ENCODE results near the gene ELFN2.

The ELFN2 gene

GRCh38 chr22:37454857-37455686 is 27.8 kb upstream of the ELFN2 start:
- no peak for DNase-seq

GRCh38 chr22:37453696-37454095 is 26.4 kb upstream of the ELFN2 start:
- DNase-seq: no peak

DNA sequence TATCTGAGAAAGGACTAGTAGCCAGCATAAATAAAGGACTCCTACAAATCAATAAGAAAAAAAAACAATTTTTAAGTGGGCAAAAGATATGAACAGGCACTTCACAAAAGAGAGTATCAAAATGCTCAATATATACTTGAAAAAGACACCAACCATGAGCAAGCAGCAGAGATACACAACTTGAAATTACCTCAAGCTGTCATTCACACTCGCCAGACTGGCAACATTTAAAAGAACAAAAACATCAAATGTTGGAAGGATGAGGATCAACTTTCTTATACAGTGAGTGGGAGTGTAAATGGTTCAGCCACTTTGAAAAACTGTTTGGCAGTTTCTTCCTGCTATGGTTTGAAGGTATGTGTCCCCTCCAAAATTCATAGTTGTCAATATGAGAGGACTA is 23.9 kb upstream of the ELFN2 start:
- DNase-seq: no peak

- DNase-seq: no peak
Observed at GRCh38 chr22:37449331-37450001, 22.2 kb upstream of the ELFN2 start.

DNA sequence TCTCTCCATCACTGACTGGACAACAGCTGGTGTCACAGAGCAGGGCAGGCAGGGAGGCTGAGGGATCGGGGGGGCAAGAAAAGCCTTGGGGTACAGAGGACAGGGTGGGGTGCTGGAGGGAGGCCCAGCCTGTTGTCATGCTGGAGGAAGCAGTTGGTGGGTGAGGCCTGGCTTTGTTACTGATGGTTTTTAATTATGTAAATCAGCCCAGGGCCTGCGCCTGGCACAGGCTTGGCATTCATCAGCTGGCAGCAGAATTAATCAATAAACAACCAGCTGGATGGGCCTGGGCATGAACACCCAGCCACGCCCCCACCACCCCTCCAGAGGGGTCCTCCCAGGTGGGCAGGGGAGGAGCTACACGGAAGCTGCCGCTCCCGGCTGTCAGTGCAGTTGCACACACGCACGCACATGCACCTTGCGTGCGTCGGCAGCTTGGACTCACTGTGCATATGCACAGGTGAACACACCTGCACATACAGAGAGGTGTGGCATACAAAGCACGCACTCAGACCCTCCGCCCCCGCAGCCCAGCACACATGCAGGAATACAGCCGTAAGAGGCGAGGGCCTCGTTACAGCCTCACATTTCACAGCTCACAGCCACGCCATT is 21.3 kb upstream of the ELFN2 start:
- DNase-seq: no peak

GRCh38 chr22:37445501-37445900 is 18.2 kb upstream of the ELFN2 start:
- DNase-seq: no peak

DNA sequence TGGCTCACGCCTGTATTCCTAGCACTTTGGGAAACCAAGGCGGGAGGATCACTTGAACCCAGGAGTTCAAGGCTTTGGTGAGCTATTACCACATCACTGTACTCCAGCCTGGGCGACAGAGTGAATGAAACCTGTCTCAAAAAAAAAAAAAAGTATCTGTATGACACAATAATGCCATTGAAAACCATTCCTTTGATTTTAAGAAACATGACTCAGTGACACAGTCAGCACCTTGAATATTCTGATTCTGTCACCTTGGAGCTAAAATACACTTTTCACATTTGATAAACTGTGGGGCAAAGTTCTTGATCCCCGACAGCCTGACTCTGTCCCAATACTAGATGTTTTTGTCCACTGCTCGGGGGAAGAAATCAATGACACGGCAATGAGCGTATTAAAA is 16.7 kb upstream of the ELFN2 start:
- DNase-seq: no peak

GRCh38 chr22:37443086-37443485 is 15.8 kb upstream of the ELFN2 start:
- DNase-seq: no peak

GRCh38 chr22:37442537-37442936 is 15.3 kb upstream of the ELFN2 start:
- no peak for DNase-seq

- DNase-seq: no peak
Observed at GRCh38 chr22:37442135-37442534, 14.9 kb upstream of the ELFN2 start.

GRCh38 chr22:37440875-37441274 is 13.6 kb upstream of the ELFN2 start:
- no peak for DNase-seq

GRCh38 chr22:37439347-37439746 is 12.1 kb upstream of the ELFN2 start:
- no peak for DNase-seq

DNA sequence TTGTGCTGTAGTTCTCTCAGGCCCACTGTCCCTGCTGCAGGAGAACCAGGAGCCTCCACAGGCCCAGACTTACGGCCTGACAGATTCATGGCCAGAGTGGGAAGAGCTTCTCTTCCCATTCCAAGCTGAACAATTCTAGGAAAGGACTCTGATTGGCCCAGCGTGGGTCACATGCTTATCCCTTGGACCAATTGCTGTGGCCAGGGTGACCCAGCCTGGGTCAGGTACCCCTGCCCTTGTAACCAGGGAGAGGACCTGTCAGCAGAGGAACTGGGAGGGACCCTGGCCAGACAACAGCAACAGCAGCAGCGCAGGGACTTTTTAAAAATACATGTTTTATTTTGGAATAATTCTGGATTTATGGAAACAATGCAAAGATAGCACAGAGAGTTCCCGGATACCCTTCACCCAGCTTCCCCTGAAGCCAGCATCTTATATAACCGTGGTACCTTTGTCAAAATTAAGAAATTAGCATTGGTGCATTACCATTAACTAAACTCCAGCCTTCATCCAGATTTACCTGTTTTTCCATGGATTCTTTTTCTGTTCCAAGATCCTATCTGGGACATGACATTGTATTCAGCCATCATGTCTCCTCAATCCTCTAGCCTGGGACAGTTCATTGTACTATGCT is 8.8 kb upstream of the ELFN2 start:
- no peak for DNase-seq

GRCh38 chr22:37433786-37434185 is 6.5 kb upstream of the ELFN2 start:
- DNase-seq: no peak

DNA sequence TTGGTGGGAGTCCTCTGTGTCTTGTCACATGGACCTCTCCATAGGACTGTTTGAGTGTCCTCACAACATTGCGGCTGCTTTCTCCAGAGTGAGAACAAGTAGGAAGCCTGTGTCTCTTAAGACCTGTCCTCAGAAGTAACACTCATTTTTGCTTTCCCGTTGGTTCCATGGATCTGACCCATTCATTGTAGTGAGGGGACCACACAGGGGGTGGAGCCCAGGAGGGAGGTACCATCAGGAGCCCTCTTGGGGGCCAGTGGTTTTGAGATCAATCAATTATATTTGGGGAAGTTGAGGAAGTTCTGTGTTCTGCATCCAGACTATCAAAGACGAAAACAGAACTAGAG is 5.4 kb upstream of the ELFN2 start:
- DNase-seq: no peak

DNA sequence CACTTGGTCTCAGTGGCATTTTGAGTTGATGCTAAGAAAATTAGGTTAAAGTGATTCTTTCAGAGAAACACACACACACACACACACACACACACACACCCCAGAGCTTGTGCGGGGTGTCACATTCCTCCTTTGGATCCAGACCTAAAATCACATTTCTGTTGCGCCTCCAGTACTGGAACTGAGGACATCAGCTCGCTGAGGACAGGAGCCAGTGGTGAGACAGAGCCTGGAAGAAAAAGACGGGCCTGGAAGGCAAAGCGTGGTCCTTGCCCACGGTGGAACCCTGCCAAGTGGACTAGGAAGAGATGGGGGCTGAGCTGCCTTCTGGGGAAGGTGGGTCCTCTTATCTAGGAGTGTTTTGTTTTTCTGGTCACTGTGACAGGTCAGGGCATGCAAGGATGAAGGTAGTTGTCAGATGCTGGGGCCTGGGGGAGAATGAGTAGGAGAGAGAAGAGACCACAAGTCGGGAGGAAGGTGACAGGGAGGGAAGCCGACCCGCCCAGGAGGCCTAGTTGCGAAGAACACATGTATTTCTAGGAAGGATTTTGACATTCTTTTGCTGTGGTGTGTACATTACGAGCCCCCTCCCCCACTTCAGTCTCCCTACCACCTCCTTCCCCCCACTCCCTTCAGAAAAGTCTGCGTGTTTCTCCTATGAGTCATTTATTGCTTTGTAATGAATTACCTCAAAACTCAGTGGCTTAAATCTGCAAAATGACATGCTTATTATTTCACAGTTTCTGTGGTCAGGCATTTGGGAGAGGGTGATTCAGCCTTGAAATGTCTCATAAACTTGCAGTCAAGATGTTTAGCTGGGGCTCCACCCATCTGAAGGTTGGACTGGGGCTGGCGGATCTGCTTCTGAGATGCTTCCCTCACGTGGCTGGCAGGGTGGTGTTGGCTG is 4.8 kb upstream of the ELFN2 start:
- no peak for DNase-seq

- DNase-seq: no peak
Observed at GRCh38 chr22:37431366-37431765, 4.1 kb upstream of the ELFN2 start.

GRCh38 chr22:37430941-37431340 is 3.7 kb upstream of the ELFN2 start:
- DNase-seq: no peak

- DNase-seq: no peak
Observed at GRCh38 chr22:37428649-37429586, 1.6 kb upstream of the ELFN2 start.

DNA sequence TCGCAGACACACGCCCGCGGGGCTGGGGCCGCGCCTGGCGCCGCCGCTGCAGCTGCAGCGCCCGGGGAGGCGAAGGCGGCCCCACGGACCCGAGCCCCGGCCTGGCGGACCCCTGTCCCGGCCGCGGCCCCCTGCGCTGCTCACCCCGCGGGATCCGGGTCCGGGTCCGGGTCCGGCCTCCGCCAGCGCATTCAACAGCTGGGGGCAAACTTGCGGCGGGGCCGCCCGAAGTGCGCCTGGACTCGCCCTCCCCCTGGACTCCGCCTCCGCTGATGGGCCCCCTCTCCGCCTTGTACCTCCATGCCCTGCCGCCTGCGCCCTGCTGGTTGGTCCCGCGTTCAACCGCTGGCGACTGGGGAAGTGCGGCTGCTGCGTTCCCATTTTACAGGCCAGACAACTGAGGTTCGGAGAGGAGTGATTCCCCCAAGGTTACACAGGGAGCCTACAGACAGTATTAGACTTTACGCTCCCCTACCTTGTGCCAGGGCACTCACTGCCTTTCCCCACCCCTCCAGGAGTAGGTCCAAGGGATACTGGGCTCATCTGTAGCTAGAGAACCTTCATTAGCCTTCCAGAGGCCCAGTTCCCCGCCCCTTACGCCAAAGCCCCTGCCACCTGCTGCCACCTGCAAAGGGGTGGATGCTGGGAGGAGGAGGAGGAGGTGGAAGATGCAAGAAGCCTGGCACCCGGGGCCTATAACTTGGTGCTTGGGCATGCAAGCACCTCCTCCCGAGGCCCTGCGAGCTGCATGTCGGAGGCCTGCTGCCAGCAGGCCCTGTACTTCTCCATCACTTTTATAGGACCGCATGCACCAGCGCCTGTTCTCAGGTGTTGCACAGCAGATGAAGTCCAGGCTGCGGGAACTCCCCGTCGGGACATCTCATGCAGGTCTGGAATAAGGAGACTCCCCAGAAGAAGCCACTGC is 694 bp upstream of the ELFN2 start:
- no peak for DNase-seq
